Neural cell (in vitro differentiated cells): ENCODE data around the gene EIF2AK2. TPM values are rescaled to one million over a fixed set of nuclear protein-coding genes. Genes with fewer than 3 reads are reported as not detected.

Experiments used
- H2AFZ ChIP-seq: fragments of 200-600, 300-800 bp; sonication (generic), shearing (Covaris generic); 2 replicates; pipeline ENCODE4 v1.6.0; 2014; ENCODE audit warnings: low read depth, mild to moderate bottlenecking, antibody characterized with exemption, low read length, moderate library complexity
- H3F3A ChIP-seq: fragments of 200-600 bp; shearing (Covaris generic); 2 replicates; pipeline ENCODE4 v1.6.1; 2016; ENCODE audit warnings: mild to moderate bottlenecking, moderate library complexity, mixed read lengths, antibody characterized with exemption, low read length; ENCODE audit not compliant: insufficient read depth, poor library complexity, severe bottlenecking
- H3K27ac ChIP-seq: fragments of 200-600, 300-800 bp; sonication (generic), shearing (Covaris generic); 2 replicates; pipeline ENCODE4 v1.5.1; 2014; ENCODE audit warnings: mild to moderate bottlenecking, low read length, moderate library complexity
- H3K27me3 ChIP-seq: fragments of 300-800, 200-600 bp; sonication (generic), shearing (Covaris generic); 2 replicates; pipeline ENCODE4 v1.6.0; 2014; ENCODE audit warnings: mild to moderate bottlenecking, low read depth, low read length, moderate library complexity; ENCODE audit not compliant: insufficient read depth
- H3K36me3 ChIP-seq: fragments of 300-800, 200-600 bp; sonication (generic), shearing (Covaris generic); 2 replicates; pipeline ENCODE4 v1.5.1; 2014; ENCODE audit warnings: mild to moderate bottlenecking, antibody characterized with exemption, low read length, moderate library complexity; ENCODE audit not compliant: insufficient read depth
- H3K4me2 ChIP-seq: fragments of 300-800, 200-600 bp; sonication (generic), shearing (Covaris generic); 2 replicates; pipeline ENCODE4 v1.6.0; 2014; ENCODE audit warnings: mild to moderate bottlenecking, low read length
- H3K4me3 ChIP-seq: fragments of 300-800, 200-600 bp; sonication (generic), shearing (Covaris generic); 2 replicates; pipeline ENCODE4 v1.5.1; 2014; ENCODE audit warnings: mild to moderate bottlenecking, low read length, moderate library complexity
- H3K79me2 ChIP-seq: fragments of 200-600 bp; shearing (Covaris generic); replicated peaks from 2 replicates; pipeline ENCODE4 v1.6.0; 2014; ENCODE audit warnings: mild to moderate bottlenecking, low read length, moderate library complexity; ENCODE audit not compliant: insufficient read depth
- H3K9ac ChIP-seq: fragments of 300-800, 200-600 bp; sonication (generic), shearing (Covaris generic); 2 replicates; pipeline ENCODE4 v1.6.1; 2016; ENCODE audit warnings: mild to moderate bottlenecking, low read length, mixed read lengths
- H3K9me2 ChIP-seq: fragments of 200-600 bp; shearing (Covaris generic); 2 replicates; pipeline ENCODE4 v1.6.1; 2016; ENCODE audit warnings: mild to moderate bottlenecking, low read length, mixed read lengths; ENCODE audit not compliant: insufficient read depth
- H3K9me3 ChIP-seq: fragments of 200-600, 300-800 bp; sonication (generic), shearing (Covaris generic); 2 replicates; pipeline ENCODE4 v1.6.1; 2016; ENCODE audit warnings: mild to moderate bottlenecking, mixed run types, low read length, moderate library complexity, mixed read lengths
- H4K20me1 ChIP-seq: fragments of 200-600 bp; shearing (Covaris generic); 2 replicates; pipeline ENCODE4 v1.6.1; 2016; ENCODE audit warnings: mild to moderate bottlenecking, mixed run types; ENCODE audit not compliant: insufficient read depth
- CTCF ChIP-seq: fragments of 450-650 bp; IDR thresholded peaks from 2 replicates; pipeline ENCODE4 v1.5.1; 2014; ENCODE audit warnings: antibody characterized with exemption, mild to moderate bottlenecking, moderate library complexity; ENCODE audit not compliant: poor library complexity, severe bottlenecking
- EP300 ChIP-seq: fragments of 450-650 bp; conservative IDR thresholded peaks from 2 replicates; pipeline ENCODE4 v1.6.1; 2014; ENCODE audit warnings: antibody characterized with exemption, mild to moderate bottlenecking, moderate library complexity; ENCODE audit not compliant: poor library complexity, severe bottlenecking
- EZH2 ChIP-seq: fragments of 200-600, 300-800 bp; shearing (Covaris generic), sonication (generic); IDR thresholded peaks from 2 replicates; pipeline ENCODE4 v1.6.1; 2014; ENCODE audit warnings: antibody characterized with exemption, low read length, borderline replicate concordance, mild to moderate bottlenecking; ENCODE audit not compliant: insufficient read depth, poor library complexity, severe bottlenecking
- MXI1 ChIP-seq: fragments of 450-650 bp; conservative IDR thresholded peaks from 2 replicates; pipeline ENCODE4 v1.6.1; 2014; ENCODE audit warnings: antibody characterized with exemption, mild to moderate bottlenecking; ENCODE audit not compliant: poor library complexity, severe bottlenecking
- POLR2AphosphoS5 ChIP-seq: IDR thresholded peaks from 2 replicates; pipeline ENCODE4 v1.6.1; 2012
- RAD21 ChIP-seq: fragments of 450-650 bp; conservative IDR thresholded peaks from 2 replicates; pipeline ENCODE4 v1.6.1; 2014; ENCODE audit warnings: antibody characterized with exemption, mild to moderate bottlenecking, moderate library complexity
- REST ChIP-seq: IDR thresholded peaks from 2 replicates; pipeline ENCODE4 v1.6.1; 2012; ENCODE audit warnings: borderline replicate concordance
- SMC3 ChIP-seq: fragments of 450-650 bp; conservative IDR thresholded peaks from 2 replicates; pipeline ENCODE4 v1.6.1; 2014; ENCODE audit warnings: antibody characterized with exemption, mild to moderate bottlenecking, moderate library complexity; ENCODE audit not compliant: poor library complexity
- TAF1 ChIP-seq: IDR thresholded peaks from 2 replicates; pipeline ENCODE4 v1.6.1; 2012; ENCODE audit warnings: low read depth
- polyA plus RNA-seq: library from polyadenylated mRNA; depleted of rRNA; stranded (reverse); fragments of >200 nt; gene quantifications from 2 replicates; pipeline ENCODE4 v1.2.3, GENCODE V29; 2014

Gene EIF2AK2
- polyA plus RNA-seq, 1 donor from 2014 or later: 2.5 TPM

GRCh38 chr2:37173741-37174140 lies 17.0 kb upstream of the EIF2AK2 start:
- no peak overlapping the region for H3K9ac ChIP-seq
- H3K9me2 ChIP-seq: no peaks in the 10 kb centered on the region
- H3K27ac ChIP-seq: no peak overlapping the region
- no peak overlapping the region for H3K4me3 ChIP-seq
- no peak overlapping the region for H3K4me2 ChIP-seq
- no peak overlapping the region for H2AFZ ChIP-seq
- TF ChIP-seq POLR2AphosphoS5 (no peak), RAD21 (no peak), EZH2 (no peak), TAF1 (no peak), CTCF (no peak), EP300 (no peak), REST (no peak), SMC3 (no peak), MXI1 (no peak)
- no peaks in the 10 kb centered on the region for H4K20me1 ChIP-seq
- no peaks in the 10 kb centered on the region for H3K9me3 ChIP-seq
- H3K36me3 ChIP-seq: no peaks in the 10 kb centered on the region
- no peaks in the 10 kb centered on the region for H3F3A ChIP-seq
- H3K27me3 ChIP-seq: no peaks in the 10 kb centered on the region
- no peaks in the 10 kb centered on the region for H3K79me2 ChIP-seq

GRCh38 chr2:37171624-37171950 lies 14.8 kb upstream of the EIF2AK2 start:
- H3K27me3 ChIP-seq: no peaks in the 10 kb centered on the region
- H4K20me1 ChIP-seq: no peaks in the 10 kb centered on the region
- no peak overlapping the region for H3K4me3 ChIP-seq
- H3K9me2 ChIP-seq: no peaks in the 10 kb centered on the region
- H3K36me3 ChIP-seq: no peaks in the 10 kb centered on the region
- no peak overlapping the region for H2AFZ ChIP-seq
- H3K27ac ChIP-seq: no peak overlapping the region
- H3K9me3 ChIP-seq: no peaks in the 10 kb centered on the region
- no peaks in the 10 kb centered on the region for H3K79me2 ChIP-seq
- TF ChIP-seq POLR2AphosphoS5 (no peak), TAF1 (no peak), EZH2 (no peak), MXI1 (no peak), REST (no peak), SMC3 (no peak), EP300 (no peak), CTCF (no peak), RAD21 (no peak)
- H3K4me2 ChIP-seq: no peak overlapping the region
- H3K9ac ChIP-seq: no peak overlapping the region
- H3F3A ChIP-seq: no peaks in the 10 kb centered on the region
